ENCODE measurements around the gene AOAH.

AOAH gene

DNA sequence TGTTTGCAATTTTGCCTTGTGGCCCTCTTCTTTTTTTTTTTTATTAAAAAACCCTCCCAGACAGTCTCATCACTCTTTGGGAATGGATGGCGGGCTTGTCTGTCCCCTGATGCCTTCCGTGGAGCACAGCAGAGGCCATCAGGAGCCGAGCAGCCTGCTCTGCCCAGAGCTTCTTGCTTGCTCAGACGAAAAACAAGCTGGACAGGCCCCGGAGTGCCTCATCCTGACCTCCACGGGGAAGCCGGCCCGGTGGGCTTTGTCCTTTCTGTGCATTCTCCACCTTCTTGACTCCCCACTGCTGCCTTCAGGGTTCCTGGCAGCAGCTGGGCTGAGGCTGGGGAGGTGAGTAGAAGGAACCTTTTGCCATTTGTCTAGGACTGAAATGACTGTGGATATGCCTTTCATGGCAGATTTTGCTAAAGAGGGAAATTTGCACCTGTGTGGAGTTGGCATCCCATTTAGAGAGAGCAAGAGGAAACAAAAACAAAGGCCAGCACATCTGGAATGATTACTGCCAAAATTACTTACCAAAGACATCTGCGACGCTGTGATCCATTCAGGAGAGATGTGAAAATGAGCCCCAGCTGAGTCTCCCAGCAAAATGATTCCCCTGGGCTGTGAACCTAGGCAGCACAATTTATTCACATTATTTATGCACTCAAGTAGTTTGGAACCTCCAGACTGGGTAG is 108.3 kb downstream of the AOAH start:
- no peaks in the 10 kb centered on the region for H3K9me3 Mint-ChIP-seq
- no peak overlapping the region for H3K4me3 Mint-ChIP-seq
- H3K27me3 Mint-ChIP-seq (ENCODE audit: low read depth), result peaks cover 12% of the 10 kb centered on the region
- H3K27ac Mint-ChIP-seq, result no peak overlapping the region
- H3K36me3 Mint-ChIP-seq (ENCODE audit: low read depth), result no peaks in the 10 kb centered on the region
- H3K4me1 Mint-ChIP-seq, result no peaks in the 10 kb centered on the region
- TF ChIP-seq, protein P1, sequence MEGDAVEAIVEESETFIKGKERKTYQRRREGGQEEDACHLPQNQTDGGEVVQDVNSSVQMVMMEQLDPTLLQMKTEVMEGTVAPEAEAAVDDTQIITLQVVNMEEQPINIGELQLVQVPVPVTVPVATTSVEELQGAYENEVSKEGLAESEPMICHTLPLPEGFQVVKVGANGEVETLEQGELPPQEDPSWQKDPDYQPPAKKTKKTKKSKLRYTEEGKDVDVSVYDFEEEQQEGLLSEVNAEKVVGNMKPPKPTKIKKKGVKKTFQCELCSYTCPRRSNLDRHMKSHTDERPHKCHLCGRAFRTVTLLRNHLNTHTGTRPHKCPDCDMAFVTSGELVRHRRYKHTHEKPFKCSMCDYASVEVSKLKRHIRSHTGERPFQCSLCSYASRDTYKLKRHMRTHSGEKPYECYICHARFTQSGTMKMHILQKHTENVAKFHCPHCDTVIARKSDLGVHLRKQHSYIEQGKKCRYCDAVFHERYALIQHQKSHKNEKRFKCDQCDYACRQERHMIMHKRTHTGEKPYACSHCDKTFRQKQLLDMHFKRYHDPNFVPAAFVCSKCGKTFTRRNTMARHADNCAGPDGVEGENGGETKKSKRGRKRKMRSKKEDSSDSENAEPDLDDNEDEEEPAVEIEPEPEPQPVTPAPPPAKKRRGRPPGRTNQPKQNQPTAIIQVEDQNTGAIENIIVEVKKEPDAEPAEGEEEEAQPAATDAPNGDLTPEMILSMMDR (IDR thresholded peaks at IDR 0.05; ENCODE audit: unreplicated experiment in 3 of 3), result no peak

DNA sequence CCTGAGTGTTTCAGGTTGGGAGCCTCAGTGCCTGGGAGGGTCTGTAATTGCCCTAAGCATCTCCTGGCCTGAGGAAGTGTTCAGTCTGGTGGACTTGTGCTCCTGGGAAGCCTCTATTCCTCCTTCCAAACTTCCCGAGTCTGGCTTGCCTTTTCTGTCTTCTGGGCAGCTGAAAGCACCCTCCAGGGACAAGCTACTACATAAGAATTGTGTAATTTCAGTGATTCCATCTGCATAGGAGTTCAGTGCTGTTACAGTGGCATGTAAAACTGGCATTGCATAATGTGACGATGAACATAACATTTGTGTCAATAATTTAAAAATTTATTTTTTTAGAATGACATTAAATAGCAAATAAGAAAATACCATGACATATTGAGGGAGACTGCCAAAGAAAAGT is 109.3 kb downstream of the AOAH start:
- TF ChIP-seq, protein P1 (IDR thresholded peaks at IDR 0.05; ENCODE audit: unreplicated experiment in 3 of 3), result no peak
- Mint-ChIP-seq H3K27me3 (ENCODE audit: low read depth) (peaks cover 12% of the 10 kb centered on the region), H3K4me3 (no peak overlapping the region), H3K4me1 (no peaks in the 10 kb centered on the region), H3K36me3 (ENCODE audit: low read depth) (no peaks in the 10 kb centered on the region), H3K9me3 (no peaks in the 10 kb centered on the region), H3K27ac (no peak overlapping the region)

DNA sequence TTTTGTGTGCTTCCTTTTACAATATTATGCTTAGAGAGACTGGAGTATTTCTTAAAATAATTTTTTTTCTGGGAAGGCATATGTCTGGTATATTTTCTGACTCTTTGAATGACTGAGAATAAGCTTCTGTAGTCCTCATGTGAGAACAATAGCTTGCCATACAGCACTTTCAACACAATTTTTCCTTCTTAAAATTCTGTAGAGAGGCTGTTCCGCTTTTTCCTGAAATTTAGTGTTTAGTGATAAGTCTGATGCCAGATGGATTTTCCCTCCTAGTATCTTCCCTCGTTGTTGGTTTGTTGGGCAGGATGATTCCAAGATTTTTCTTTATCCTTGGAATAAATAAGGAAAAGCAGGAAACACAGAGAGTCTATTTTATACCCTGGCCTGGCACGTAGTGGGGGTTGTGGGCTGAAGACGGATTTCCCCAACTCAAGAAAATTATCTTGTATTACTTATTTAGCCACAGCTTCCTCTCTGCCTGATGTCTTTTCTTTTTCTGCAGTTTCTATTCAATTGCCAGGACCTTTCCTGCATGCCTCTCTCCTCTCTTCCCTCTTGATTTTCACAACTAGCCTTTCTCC is 111.2 kb downstream of the AOAH start:
- Mint-ChIP-seq H3K36me3 (ENCODE audit: low read depth) (no peaks in the 10 kb centered on the region), H3K27ac (no peak overlapping the region), H3K4me1 (no peaks in the 10 kb centered on the region), H3K27me3 (ENCODE audit: low read depth) (peaks cover 16% of the 10 kb centered on the region), H3K9me3 (no peaks in the 10 kb centered on the region), H3K4me3 (no peak overlapping the region)
- TF ChIP-seq, protein P1 (IDR thresholded peaks at IDR 0.05; ENCODE audit: unreplicated experiment in 3 of 3), result no peak

DNA sequence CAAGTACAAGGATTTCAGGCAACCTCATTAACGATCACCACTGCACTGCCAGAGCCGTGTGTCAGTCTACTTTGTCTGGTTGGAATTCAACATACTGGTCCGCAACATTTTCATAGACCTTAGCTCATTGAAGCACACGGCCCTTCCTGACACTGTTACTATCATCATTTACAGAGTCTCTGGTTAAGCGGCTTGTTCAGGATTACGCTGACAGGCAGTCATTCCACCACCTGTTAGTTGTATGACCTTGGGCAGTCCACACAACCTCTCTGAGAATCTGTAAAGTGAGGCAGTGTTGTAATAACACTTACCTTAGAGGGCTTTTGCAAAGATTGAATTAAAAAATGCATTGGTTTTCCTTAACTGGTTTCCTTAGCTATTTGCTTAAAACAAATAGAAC is 112.6 kb downstream of the AOAH start:
- no peaks in the 10 kb centered on the region for H3K9me3 Mint-ChIP-seq
- peaks cover 16% of the 10 kb centered on the region for H3K27me3 Mint-ChIP-seq (ENCODE audit: low read depth)
- no peak overlapping the region for H3K4me3 Mint-ChIP-seq
- no peaks in the 10 kb centered on the region for H3K36me3 Mint-ChIP-seq (ENCODE audit: low read depth)
- peaks cover 12% of the 10 kb centered on the region for H3K4me1 Mint-ChIP-seq
- no peak overlapping the region for H3K27ac Mint-ChIP-seq
- TF ChIP-seq, protein P1 (IDR thresholded peaks at IDR 0.05; ENCODE audit: unreplicated experiment in 3 of 3), result no peak

DNA sequence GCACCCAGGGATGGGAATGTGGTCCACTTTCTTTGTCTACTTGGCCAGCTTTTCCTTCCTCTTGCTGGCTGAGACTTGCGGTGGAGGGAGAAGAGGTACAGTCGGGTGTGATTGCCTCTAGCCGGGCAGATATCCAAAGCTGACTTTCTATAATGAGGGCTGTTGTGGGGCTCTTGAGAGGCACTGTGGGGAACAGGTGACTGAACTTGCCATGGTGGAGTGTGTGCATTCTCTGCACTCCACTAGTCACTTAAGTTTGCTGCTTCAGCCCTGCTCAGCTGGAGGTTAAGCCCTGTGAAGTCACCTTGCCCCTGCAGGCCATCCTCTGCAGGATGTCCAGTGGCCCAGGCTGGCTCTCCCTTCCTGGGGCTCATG is 116.6 kb downstream of the AOAH start:
- Mint-ChIP-seq H3K4me1 (peaks cover 31% of the 10 kb centered on the region), H3K36me3 (ENCODE audit: low read depth) (no peaks in the 10 kb centered on the region), H3K27me3 (ENCODE audit: low read depth) (peaks cover 4% of the 10 kb centered on the region), H3K4me3 (no peak overlapping the region), H3K27ac (no peak overlapping the region), H3K9me3 (no peaks in the 10 kb centered on the region)
- TF ChIP-seq, protein P1 (IDR thresholded peaks at IDR 0.05; ENCODE audit: unreplicated experiment in 3 of 3), result no peak

Measured in nephron (organoid).